HG03432 (cell line): Measurements from ENCODE around the gene OLIG2.

Experiments
- ATAC-seq: cut with Tn5 transposase; IDR thresholded peaks from one replicate; pipeline ENCODE4 v1.9.1; 2021; ENCODE audit warnings: mild to moderate bottlenecking, moderate library complexity; ENCODE audit not compliant: unreplicated experiment

The OLIG2 gene

DNA sequence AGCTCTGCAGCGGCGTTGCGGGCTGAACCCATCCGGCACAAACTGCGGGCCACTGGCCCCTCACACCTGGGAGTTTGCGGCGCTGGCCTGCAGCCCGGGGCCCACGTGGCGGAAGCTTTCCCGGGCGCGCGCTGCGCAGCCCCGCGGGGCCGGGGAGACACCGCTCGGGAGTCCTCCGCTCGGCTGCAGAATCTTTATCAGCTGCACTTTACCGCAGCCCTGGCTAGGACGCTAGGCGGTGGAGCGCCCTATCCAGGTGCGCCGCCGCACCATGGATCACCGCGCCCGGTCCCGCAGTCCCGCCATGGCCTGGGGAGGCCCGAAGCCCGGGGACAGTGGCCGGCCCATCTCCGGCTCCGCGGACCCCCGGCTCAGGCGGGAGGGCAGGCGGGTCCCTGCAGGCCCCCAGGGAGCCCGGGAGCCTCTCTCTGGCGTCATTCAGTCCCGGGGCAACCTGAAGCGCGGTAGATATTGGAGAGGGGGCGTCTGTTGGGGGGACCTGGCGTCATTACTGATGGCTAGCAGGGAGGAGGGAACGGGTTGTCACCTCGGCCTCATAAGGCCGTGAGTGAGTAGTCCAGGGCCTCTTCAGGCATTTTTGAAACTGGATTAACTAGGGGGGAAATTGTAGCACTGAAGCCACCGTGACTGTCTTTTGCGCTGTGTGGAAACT is 5.7 kb upstream of the OLIG2 start:
- ATAC-seq, result no peak

DNA sequence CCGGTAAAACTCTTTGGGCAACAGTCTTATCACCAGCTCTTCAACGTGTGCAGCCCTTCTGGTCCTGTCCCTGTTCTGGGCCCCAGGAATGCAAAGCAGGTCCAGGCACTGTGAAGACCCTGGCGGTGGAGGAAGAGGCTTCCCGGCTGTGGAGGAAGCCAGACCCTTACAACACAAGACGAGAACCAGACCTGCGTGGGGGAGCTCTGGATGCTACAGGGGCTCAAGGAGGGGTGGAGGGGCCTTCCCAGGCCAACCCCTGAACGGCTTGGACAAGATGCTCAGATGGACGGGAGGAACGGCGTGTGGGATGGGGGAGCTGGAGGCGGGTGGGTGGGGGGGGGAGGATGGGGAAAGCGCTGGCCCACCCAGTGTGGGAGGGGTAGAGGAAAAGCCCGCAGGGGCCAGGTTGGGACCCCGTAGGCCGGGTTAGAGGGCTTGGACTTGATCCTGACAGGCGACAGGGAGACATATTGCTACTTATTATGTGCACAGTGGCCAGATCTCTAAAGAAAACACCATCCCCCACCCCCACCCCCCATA is 5.1 kb upstream of the OLIG2 start:
- ATAC-seq, result no peak

- no peak for ATAC-seq
Observed at GRCh38 chr21:33021150-33021549, 4.6 kb upstream of the OLIG2 start.

GRCh38 chr21:33021667-33022066 is 4.1 kb upstream of the OLIG2 start:
- no peak for ATAC-seq

DNA sequence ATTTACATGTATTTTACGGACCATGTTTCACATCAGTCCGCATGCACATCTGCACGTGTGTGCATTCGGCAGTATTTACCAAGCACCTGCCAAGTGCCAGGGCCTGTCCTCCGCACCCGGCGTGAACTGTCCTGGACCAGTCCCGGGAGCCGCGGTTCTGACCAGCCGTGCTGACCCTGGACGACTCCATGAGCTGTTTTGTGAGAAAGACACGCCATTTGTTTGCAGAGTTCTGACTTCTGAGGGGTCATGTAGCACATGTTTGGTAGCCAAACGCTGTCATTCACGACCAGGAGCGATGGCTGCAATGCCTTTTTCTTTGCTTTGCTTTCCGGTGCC is 3.3 kb upstream of the OLIG2 start:
- no peak for ATAC-seq

- no peak for ATAC-seq
Observed at GRCh38 chr21:33022828-33023573, 2.7 kb upstream of the OLIG2 start.

DNA sequence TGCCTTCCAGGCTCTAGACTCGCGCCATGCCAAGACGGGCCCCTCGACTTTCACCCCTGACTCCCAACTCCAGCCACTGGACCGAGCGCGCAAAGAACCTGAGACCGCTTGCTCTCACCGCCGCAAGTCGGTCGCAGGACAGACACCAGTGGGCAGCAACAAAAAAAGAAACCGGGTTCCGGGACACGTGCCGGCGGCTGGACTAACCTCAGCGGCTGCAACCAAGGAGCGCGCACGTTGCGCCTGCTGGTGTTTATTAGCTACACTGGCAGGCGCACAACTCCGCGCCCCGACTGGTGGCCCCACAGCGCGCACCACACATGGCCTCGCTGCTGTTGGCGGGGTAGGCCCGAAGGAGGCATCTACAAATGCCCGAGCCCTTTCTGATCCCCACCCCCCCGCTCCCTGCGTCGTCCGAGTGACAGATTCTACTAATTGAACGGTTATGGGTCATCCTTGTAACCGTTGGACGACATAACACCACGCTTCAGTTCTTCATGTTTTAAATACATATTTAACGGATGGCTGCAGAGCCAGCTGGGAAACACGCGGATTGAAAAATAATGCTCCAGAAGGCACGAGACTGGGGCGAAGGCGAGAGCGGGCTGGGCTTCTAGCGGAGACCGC is 2.0 kb upstream of the OLIG2 start:
- ATAC-seq, result no peak

- ATAC-seq, result no peak
Observed at GRCh38 chr21:33024201-33025103, 1.3 kb upstream of the OLIG2 start.

- no peak for ATAC-seq
Observed at GRCh38 chr21:33025106-33025488, 638 bp upstream of the OLIG2 start.

GRCh38 chr21:33026443-33026858 is 716 bp downstream of the OLIG2 start:
- no peak for ATAC-seq

DNA sequence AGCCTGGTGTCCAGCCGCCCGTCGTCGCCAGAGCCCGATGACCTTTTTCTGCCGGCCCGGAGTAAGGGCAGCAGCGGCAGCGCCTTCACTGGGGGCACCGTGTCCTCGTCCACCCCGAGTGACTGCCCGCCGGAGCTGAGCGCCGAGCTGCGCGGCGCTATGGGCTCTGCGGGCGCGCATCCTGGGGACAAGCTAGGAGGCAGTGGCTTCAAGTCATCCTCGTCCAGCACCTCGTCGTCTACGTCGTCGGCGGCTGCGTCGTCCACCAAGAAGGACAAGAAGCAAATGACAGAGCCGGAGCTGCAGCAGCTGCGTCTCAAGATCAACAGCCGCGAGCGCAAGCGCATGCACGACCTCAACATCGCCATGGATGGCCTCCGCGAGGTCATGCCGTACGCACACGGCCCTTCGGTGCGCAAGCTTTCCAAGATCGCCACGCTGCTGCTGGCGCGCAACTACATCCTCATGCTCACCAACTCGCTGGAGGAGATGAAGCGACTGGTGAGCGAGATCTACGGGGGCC is 1.2 kb downstream of the OLIG2 start:
- ATAC-seq, result no peak

DNA sequence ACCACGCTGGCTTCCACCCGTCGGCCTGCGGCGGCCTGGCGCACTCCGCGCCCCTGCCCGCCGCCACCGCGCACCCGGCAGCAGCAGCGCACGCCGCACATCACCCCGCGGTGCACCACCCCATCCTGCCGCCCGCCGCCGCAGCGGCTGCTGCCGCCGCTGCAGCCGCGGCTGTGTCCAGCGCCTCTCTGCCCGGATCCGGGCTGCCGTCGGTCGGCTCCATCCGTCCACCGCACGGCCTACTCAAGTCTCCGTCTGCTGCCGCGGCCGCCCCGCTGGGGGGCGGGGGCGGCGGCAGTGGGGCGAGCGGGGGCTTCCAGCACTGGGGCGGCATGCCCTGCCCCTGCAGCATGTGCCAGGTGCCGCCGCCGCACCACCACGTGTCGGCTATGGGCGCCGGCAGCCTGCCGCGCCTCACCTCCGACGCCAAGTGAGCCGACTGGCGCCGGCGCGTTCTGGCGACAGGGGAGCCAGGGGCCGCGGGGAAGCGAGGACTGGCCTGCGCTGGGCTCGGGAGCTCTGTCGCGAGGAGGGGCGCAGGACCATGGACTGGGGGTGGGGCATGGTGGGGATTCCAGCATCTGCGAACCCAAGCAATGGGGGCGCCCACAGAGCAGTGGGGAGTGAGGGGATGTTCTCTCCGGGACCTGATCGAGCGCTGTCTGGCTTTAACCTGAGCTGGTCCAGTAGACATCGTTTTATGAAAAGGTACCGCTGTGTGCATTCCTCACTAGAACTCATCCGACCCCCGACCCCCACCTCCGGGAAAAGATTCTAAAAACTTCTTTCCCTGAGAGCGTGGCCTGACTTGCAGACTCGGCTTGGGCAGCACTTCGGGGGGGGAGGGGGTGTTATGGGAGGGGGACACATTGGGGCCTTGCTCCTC is 1.9 kb downstream of the OLIG2 start:
- no peak for ATAC-seq

- ATAC-seq, result no peak
Observed at GRCh38 chr21:33028287-33028670, 2.5 kb downstream of the OLIG2 start.

- no peak for ATAC-seq
Observed at GRCh38 chr21:33028773-33029384, 3.1 kb downstream of the OLIG2 start.

GRCh38 chr21:33029385-33029921 is 3.7 kb downstream of the OLIG2 start:
- ATAC-seq, result no peak

- ATAC-seq, result no peak
Observed at GRCh38 chr21:33029975-33030461, 4.3 kb downstream of the OLIG2 start.

DNA sequence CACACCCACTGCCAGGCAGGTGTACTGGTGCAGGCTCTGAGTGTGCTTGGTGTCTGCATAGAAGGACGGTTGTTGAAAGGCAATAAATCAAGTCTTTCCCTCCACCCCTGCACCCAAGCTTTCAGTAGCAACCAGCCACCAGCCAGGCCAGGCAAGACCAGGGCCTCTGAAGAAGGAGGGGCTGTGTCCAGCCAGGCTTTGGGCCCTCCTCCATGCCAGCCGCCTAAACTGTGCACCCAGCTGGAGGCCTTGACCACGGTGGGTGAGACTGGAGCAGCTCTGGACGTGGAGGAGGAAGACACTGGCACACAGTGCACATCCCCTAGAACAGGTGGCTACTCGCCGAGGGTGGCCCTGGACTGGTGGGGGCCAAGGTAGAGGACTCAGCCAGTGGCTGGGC is 4.9 kb downstream of the OLIG2 start:
- no peak for ATAC-seq

DNA sequence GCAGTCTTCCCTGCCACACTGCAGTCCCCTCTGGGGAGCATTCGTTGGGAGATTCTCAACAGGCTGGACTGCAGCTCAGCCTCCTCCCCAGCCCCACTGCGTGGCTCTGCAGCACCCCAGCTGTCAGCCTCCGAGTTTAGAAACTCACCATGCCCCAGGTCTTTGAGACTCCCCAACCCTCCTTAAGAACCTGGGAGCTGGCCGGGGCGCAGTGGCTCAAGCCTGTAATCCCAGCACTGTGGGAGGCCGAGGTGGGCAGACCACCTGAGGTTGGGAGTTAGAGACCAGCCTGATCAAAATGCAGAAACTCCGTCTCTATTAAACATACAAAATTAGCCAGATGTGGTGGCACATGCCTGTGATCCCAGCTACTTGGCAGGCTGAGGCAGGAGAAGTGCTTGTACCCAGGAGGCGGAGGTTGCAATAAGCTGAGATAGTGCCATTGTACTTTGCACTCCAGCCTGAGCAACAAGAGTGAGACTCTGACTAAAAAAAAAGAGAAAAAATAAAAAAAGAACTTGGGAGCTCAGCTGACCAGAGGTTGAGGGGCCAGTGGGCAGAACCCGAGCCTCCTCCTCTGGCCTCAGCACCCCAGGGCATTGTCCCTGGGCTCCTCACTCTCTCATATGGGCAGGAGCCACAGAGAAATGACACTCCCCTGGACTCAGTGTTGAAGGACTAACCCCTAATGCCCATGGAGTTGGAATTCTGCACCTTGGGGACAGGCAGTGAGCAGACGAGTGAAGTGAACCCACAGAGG is 5.6 kb downstream of the OLIG2 start:
- ATAC-seq, result no peak
